Measurements from ENCODE around the gene AP3B1.

AP3B1 gene

DNA sequence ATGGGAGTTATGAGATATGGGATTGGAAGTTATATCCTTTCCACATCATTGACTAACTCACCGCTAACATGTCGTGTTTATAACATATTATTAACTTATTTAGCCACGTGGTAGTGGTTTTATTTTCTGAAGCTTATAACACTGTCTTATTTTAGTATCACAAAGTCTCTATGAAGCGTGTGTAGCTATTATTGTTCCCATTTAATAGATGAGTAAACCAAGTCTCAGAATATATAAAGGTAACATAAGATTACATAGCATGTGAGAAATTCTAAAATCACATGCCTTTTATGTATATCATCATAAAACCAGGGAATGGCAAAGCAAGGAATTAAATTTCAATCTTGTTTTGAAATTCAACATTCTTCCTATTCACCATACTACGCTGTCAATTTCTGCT, 15.3 kb downstream of the AP3B1 start:
- H3K4me3 ChIP-seq (ENCODE audit: low read depth, low read length) = no peak overlapping the region
- TF ChIP-seq, protein P1, sequence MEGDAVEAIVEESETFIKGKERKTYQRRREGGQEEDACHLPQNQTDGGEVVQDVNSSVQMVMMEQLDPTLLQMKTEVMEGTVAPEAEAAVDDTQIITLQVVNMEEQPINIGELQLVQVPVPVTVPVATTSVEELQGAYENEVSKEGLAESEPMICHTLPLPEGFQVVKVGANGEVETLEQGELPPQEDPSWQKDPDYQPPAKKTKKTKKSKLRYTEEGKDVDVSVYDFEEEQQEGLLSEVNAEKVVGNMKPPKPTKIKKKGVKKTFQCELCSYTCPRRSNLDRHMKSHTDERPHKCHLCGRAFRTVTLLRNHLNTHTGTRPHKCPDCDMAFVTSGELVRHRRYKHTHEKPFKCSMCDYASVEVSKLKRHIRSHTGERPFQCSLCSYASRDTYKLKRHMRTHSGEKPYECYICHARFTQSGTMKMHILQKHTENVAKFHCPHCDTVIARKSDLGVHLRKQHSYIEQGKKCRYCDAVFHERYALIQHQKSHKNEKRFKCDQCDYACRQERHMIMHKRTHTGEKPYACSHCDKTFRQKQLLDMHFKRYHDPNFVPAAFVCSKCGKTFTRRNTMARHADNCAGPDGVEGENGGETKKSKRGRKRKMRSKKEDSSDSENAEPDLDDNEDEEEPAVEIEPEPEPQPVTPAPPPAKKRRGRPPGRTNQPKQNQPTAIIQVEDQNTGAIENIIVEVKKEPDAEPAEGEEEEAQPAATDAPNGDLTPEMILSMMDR (IDR thresholded peaks at IDR 0.05; ENCODE audit: low read depth, low read length) = no peak

DNA sequence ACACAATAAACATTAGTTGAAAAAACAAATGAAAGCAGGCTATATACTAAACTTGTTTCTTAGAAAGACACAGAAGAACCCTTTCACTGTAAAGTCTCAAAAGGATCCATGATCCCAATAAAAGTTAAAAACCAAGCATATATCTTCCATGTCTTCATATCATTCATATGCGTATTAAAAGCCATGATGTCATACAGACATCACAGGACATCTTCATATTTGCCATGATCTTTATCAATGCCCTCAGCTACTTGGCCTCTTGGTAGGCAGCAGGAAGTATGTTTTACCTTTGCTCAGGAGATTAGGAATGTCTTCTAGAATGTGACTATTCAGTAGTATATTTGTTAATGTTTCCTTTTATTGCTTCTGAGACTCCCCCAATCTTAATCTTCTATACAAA, 16.8 kb downstream of the AP3B1 start:
- TF ChIP-seq, protein P1 (IDR thresholded peaks at IDR 0.05; ENCODE audit: low read depth, low read length) = no peak
- H3K4me3 ChIP-seq (ENCODE audit: low read depth, low read length) = no peak overlapping the region

DNA sequence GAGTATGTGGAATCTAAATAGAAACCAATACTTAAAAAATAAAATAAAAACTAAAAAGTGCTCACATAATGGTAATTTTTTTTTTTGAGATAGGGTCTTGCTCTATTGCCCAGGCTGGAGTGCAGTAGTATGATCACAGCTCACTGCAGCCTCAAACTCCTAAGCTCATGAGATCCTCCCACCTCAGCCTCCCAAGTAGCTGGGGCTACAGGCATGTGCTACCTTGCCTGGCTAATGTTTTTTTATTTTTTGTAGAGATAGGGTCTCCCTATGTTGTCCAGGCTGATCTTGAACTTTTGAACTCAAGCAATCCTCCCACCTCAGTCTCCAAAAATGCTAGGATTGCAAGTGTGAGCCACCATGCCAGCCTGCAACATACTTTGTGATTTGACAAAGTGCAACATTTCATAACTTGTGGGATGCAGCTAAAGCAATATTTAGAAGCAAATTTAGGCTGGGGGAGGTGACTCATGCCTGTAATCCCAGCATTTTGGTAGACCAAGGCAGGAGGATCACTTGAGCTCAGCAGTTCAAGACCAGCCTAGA, 18.4 kb downstream of the AP3B1 start:
- TF ChIP-seq, protein P1 (IDR thresholded peaks at IDR 0.05; ENCODE audit: low read depth, low read length) = no peak
- H3K4me3 ChIP-seq (ENCODE audit: low read depth, low read length) = no peak overlapping the region

DNA sequence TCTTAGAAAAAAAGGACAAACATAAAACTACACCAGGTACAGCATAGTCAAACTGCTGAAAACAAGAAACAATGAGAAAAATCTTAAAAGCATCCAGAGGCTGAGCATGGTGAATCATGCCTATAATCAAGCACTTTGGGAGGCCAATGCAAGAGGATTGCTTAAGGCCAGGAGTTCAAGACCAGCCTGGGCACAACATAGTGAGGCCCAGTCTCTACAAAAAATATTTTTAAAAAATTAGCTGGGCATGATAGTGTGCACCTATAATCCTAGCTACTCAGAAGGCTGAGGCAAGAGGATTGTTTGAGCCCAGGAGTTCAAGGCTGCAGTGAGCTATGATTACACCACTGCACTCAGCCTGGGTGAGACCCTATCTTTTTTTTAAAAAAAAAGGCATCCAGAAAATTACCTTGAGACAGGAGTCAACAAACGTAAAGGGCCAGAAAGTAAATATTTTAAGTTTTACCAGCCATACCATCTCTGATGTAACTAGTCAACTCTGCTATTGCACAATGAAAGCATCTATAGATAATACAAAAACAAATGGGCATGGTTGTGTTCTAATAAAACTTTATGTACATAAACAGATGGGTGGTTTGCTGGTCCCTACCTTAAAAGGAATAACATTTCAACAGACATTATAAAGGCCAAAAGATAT, 19.8 kb downstream of the AP3B1 start:
- H3K4me3 ChIP-seq (ENCODE audit: low read depth, low read length) = no peak overlapping the region
- TF ChIP-seq, protein P1 (IDR thresholded peaks at IDR 0.05; ENCODE audit: low read depth, low read length) = no peak

DNA sequence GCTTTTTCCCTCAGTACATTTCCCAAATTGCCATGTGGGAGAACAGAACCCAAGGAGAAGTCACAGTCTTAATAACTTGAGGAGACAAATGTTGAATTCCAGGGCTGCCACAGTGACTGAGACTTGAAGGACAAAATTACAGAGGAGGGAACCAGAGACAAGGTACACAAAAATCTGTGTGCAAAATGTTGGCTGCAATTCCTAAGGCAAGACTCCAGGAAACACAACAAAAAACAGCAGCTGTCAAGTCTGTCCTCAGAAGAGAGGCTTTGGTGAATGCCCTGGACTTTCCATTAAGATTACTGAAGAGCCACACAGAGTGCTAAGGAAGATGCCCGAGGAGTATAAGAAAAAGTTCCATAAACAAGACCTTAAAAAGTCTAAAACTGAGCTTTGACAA, 21.1 kb downstream of the AP3B1 start:
- TF ChIP-seq, protein P1 (IDR thresholded peaks at IDR 0.05; ENCODE audit: low read depth, low read length) = no peak
- H3K4me3 ChIP-seq (ENCODE audit: low read depth, low read length) = no peak overlapping the region

DNA sequence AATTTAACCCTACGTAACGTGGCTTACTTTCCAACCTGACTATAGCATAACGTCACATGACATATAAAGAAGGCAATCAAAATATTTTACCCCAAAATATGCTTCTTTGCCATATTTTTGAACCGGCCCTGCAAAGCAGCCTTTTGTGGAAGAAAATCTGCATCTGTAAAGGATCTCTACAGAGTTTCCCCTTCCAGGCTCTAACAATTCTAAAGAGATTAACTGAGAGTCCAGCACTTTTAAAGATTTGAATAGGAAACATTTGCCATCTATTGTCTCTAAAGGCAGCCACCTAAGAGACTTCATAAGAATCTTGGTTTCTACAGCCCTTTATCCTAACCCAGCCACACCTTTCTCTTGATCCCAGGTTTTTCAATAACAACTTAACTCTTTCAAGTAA, 22.7 kb downstream of the AP3B1 start:
- TF ChIP-seq, protein P1 (IDR thresholded peaks at IDR 0.05; ENCODE audit: low read depth, low read length) = no peak
- H3K4me3 ChIP-seq (ENCODE audit: low read depth, low read length) = no peak overlapping the region

DNA sequence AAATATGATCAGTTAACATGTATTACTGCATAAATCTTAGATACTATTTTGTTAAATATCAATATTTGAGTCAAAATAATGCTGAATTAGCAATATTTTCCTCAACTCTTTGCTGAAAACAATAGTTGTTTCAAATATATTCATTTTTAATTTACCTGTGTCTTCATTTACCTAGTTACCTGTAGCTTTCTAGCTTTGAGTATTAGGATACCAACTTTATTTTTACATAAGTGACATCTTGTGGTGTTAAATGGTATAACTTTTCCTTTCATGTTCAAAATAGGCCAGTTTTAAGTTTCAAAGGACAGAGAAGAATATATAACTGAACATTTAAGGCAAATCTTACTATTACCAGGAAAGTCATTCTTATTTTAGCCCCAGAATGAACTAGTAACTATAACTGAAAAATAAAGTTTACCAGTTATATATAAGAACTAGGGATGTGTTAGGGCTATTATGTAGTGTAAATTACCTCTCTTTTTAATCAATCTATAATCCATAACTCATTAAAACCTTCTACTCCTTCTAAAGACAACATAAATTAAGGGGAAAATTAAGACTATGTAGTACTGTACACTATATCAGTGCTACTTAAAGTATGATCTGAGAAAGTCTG, 25.3 kb downstream of the AP3B1 start:
- TF ChIP-seq, protein P1 (IDR thresholded peaks at IDR 0.05; ENCODE audit: low read depth, low read length) = peak; percentile 20; the same call in 1 of the 2 replicates
- no peak overlapping the region for H3K4me3 ChIP-seq (ENCODE audit: low read depth, low read length)
